Muscle of leg (tissue), 16 donors: Measurements from ENCODE around the gene WBP2NL. TPM values are rescaled to one million over a fixed set of nuclear protein-coding genes. Genes with fewer than 3 reads are reported as not detected.
"Not testable (repeated sequence)": the region's sequence is repeated elsewhere in the genome, so short reads cannot be mapped to it uniquely, and the experiment has no call there.

ENCODE experiments used
- DNase-seq: peaks from one replicate; pipeline ENCODE4 v3.0.0; 2013
- H3K27ac ChIP-seq: one replicate; pipeline ENCODE4 v1.5.1; 2013; ENCODE audit warnings: mild to moderate bottlenecking, low read length, control low read depth
- H3K27me3 ChIP-seq: one replicate; pipeline ENCODE4 v1.6.1; 2013; ENCODE audit warnings: low read length; ENCODE audit not compliant: control insufficient read depth, insufficient read depth
- H3K36me3 ChIP-seq: one replicate; pipeline ENCODE4 v1.6.1; 2013; ENCODE audit warnings: low read length; ENCODE audit not compliant: control insufficient read depth, insufficient read depth
- H3K4me1 ChIP-seq: one replicate; pipeline ENCODE4 v1.6.1; 2013; ENCODE audit warnings: low read length; ENCODE audit not compliant: control insufficient read depth, insufficient read depth
- H3K4me3 ChIP-seq: one replicate; pipeline ENCODE4 v1.5.1; 2013; ENCODE audit warnings: low read length, control low read depth
- H3K9me3 ChIP-seq: replicated peaks from 2 replicates; pipeline ENCODE4 v1.6.1; 2013; ENCODE audit warnings: low read depth, low read length; ENCODE audit not compliant: control insufficient read depth
- WGBS: methylation state at CpG from one replicate; pipeline ENCODE4 v1.1.5; 2013; ENCODE audit warnings: missing lambda C conversion rate; ENCODE audit not compliant: insufficient coverage; 5-methylcytosine and 5-hydroxymethylcytosine counted together
- long read RNA-seq, 11 donors: transcript quantifications; one replicate each; lab custom pipeline, GENCODE V29; 2026
- polyA plus RNA-seq, 8 donors: library from polyadenylated mRNA; unstranded; fragments of 120-200 nt; gene quantifications; one replicate each; pipeline versions ENCODE4 v1.2.1 to v1.2.3, GENCODE V29; 2013; ENCODE audit warnings: inconsistent platforms in 1 of 8, low replicate concordance in 1 of 8; ENCODE audit not compliant: insufficient read length in 8 of 8, insufficient read depth in 1 of 8
- total RNA-seq: library from RNA; stranded (reverse); fragments of 120-200 nt; gene quantifications from one replicate; pipeline ENCODE4 v1.2.4, GENCODE V29; 2013

The WBP2NL gene
- 1.0 TPM for total RNA-seq
- polyA plus RNA-seq: 1 to 10 TPM in 5 of 8 donors, under 1 TPM in 3; 0.38 to 2.3 (median 1.2) TPM
- long read RNA-seq, donor 1: 0 reads
- long read RNA-seq, donor 2: 0 reads
- long read RNA-seq, donor 3, partial matches to known transcripts: 0 of 20 reads
- long read RNA-seq, donor 3, other reads (novel, unspliced or antisense): 20 of 20 reads
- long read RNA-seq, donor 4: 0 reads
- long read RNA-seq, donor 5, partial matches to known transcripts: 26 of 26 reads
- long read RNA-seq, donor 5, other reads (novel, unspliced or antisense): 0 of 26 reads
- long read RNA-seq, donor 6, partial matches to known transcripts: 0 of 11 reads
- long read RNA-seq, donor 6, other reads (novel, unspliced or antisense): 11 of 11 reads
- long read RNA-seq, donor 7: 0 reads
- long read RNA-seq, donor 8: 0 reads
- long read RNA-seq, donor 9: 0 reads
- long read RNA-seq, donor 10, partial matches to known transcripts: 0 of 1 reads
- long read RNA-seq, donor 10, other reads (novel, unspliced or antisense): 0 of 1 reads
- long read RNA-seq, donor 11: 0 reads

GRCh38 chr22:41998361-41999261 lies at the start of gene WBP2NL:
Gene WBP2NL, plus strand, starts transcription at chr22:41998788. Its CDS starts 31 bp downstream, at chr22:41998819.
- peaks cover 6% of the 10 kb centered on the region for H3K4me1 ChIP-seq
- H3K27me3 ChIP-seq: peaks cover 10% of the 10 kb centered on the region
- peak; percentile 79 for DNase-seq
- peak within 1 kb of the TSS; percentile 50 for H3K4me3 ChIP-seq
- no peaks in the 10 kb centered on the region for H3K9me3 ChIP-seq
- H3K27ac ChIP-seq: no peak within 1 kb of the TSS
- 34% methylated on average over 48 of the region's 71 CpGs for whole genome bisulfite sequencing
- H3K36me3 ChIP-seq: no peaks in the 10 kb centered on the region

GRCh38 chr22:41948928-41949296 lies 49.7 kb upstream of the WBP2NL start:
- not testable (repeated sequence) for H3K27ac ChIP-seq, H3K27me3 ChIP-seq, DNase-seq, H3K9me3 ChIP-seq, H3K4me3 ChIP-seq, H3K36me3 ChIP-seq
- no CpG with 5 or more reads among the region's 8 CpGs for WGBS
- H3K4me1 ChIP-seq: peaks cover 17% of the 10 kb centered on the region

- Histone ChIP-seq H3K36me3 (no peaks in the 10 kb centered on the region), H3K27ac (no peak overlapping the region), H3K4me1 (peaks cover 17% of the 10 kb centered on the region), H3K4me3 (no peak overlapping the region), H3K27me3 (no peaks in the 10 kb centered on the region), H3K9me3 (no peaks in the 10 kb centered on the region)
- WGBS: 62% methylated on average over 6 of the region's 7 CpGs
- no peak for DNase-seq
Measured at GRCh38 chr22:41949297-41949965, 49.2 kb upstream of the WBP2NL start.

GRCh38 chr22:41951898-41952474 lies 46.6 kb upstream of the WBP2NL start, which contains the start of gene SMIM45:
Gene SMIM45, plus strand, starts transcription at chr22:41952150.
- H3K36me3 ChIP-seq: no peaks in the 10 kb centered on the region
- DNase-seq: peak; percentile 30
- peaks cover 7% of the 10 kb centered on the region for H3K4me1 ChIP-seq
- no peaks in the 10 kb centered on the region for H3K27me3 ChIP-seq
- H3K9me3 ChIP-seq: no peaks in the 10 kb centered on the region
- 60% methylated on average over 12 of the region's 16 CpGs for WGBS
- no peak within 1 kb of the TSS for H3K27ac ChIP-seq
- no peak within 1 kb of the TSS for H3K4me3 ChIP-seq

GRCh38 chr22:41952713-41953112 lies 45.9 kb upstream of the WBP2NL start:
- H3K4me1 ChIP-seq: peaks cover 4% of the 10 kb centered on the region
- WGBS: 43% methylated on average over 1 of the region's 2 CpGs
- DNase-seq: no peak

GRCh38 chr22:41957941-41958556 lies 40.5 kb upstream of the WBP2NL start:
- Histone ChIP-seq H3K9me3 (no peaks in the 10 kb centered on the region), H3K27ac (no peak overlapping the region), H3K4me3 (no peak overlapping the region), H3K27me3 (no peaks in the 10 kb centered on the region), H3K36me3 (no peaks in the 10 kb centered on the region), H3K4me1 (peaks cover 6% of the 10 kb centered on the region)
- DNase-seq: no peak
- 42% methylated on average over 18 of the region's 23 CpGs for whole genome bisulfite sequencing

More at GRCh38 chr22:41952713-41953112, 45.9 kb upstream of the WBP2NL start:
- Histone ChIP-seq H3K27ac (no peak overlapping the region), H3K36me3 (no peaks in the 10 kb centered on the region), H3K4me3 (no peak overlapping the region), H3K27me3 (no peaks in the 10 kb centered on the region), H3K9me3 (no peaks in the 10 kb centered on the region)

GRCh38 chr22:41963453-41964111 lies 35.0 kb upstream of the WBP2NL start:
- Histone ChIP-seq H3K27me3 (no peaks in the 10 kb centered on the region), H3K4me3 (no peak overlapping the region), H3K9me3 (no peaks in the 10 kb centered on the region), H3K36me3 (no peaks in the 10 kb centered on the region), H3K27ac (no peak overlapping the region), H3K4me1 (peaks cover 2% of the 10 kb centered on the region)
- peak; percentile 28 for DNase-seq
- 77% methylated on average over 5 of the region's 9 CpGs for WGBS

GRCh38 chr22:41964112-41964491 lies 34.5 kb upstream of the WBP2NL start:
- H3K4me1 ChIP-seq: peaks cover 2% of the 10 kb centered on the region
- H3K27me3 ChIP-seq: no peaks in the 10 kb centered on the region
- H3K27ac ChIP-seq: no peak overlapping the region
- H3K4me3 ChIP-seq: no peak overlapping the region
- 0% methylated on average over 2 of the region's 5 CpGs for WGBS
- no peak for DNase-seq
- no peaks in the 10 kb centered on the region for H3K36me3 ChIP-seq
- H3K9me3 ChIP-seq: no peaks in the 10 kb centered on the region

- Histone ChIP-seq H3K27ac (no peak overlapping the region), H3K4me1 (no peaks in the 10 kb centered on the region), H3K27me3 (no peaks in the 10 kb centered on the region), H3K4me3 (no peak overlapping the region), H3K9me3 (no peaks in the 10 kb centered on the region), H3K36me3 (no peaks in the 10 kb centered on the region)
- 100% methylated on average over 1 of the region's 2 CpGs for WGBS
- DNase-seq: no peak
Measured at GRCh38 chr22:41966225-41966606, 32.4 kb upstream of the WBP2NL start.
